Measurements from ENCODE around the gene RAP1GAP2. TPM values are rescaled to one million over a fixed set of nuclear protein-coding genes. Genes with fewer than 3 reads are reported as not detected.
A peak's percentile ranks its signal among the peaks of the same experiment; 100 is the strongest.
"Not testable (repeated sequence)": the region's sequence is repeated elsewhere in the genome, so short reads cannot be mapped to it uniquely, and the experiment has no call there.

RAP1GAP2 gene
- total RNA-seq, 1 donor from 2014 or later = 8.6 TPM

- peak overlapping the region; percentile 59 for H3K4me2 ChIP-seq (ENCODE audit: low read length)
- H3K4me1 ChIP-seq (ENCODE audit: insufficient read depth, low read length) = peaks cover 6% of the 10 kb centered on the region
- no peaks in the 10 kb centered on the region for H3K9me3 ChIP-seq (ENCODE audit: insufficient read depth, low read depth, low read length)
- no peak overlapping the region for H3K4me3 ChIP-seq (ENCODE audit: insufficient read depth, low read depth, low read length)
- no peaks in the 10 kb centered on the region for H3K36me3 ChIP-seq (ENCODE audit: insufficient read depth, low read length)
- TF ChIP-seq CTCF (IDR thresholded peaks at IDR 0.05; ENCODE audit: insufficient read depth, low read depth, low read length) = no peak
- TF ChIP-seq EZH2 (IDR thresholded peaks at IDR 0.05; ENCODE audit: insufficient read depth, low read length) = no peak
- Mint-ChIP-seq H3K27me3 (ENCODE audit: low read depth, unreplicated experiment) (peaks cover 2% of the 10 kb centered on the region), H3K27ac (ENCODE audit: unreplicated experiment) (no peak overlapping the region), H3K4me3 (ENCODE audit: unreplicated experiment) (no peak overlapping the region), H3K4me1 (ENCODE audit: low read depth, unreplicated experiment) (peaks cover 4% of the 10 kb centered on the region), H3K36me3 (ENCODE audit: low read depth, unreplicated experiment) (peaks cover 7% of the 10 kb centered on the region), H3K9me3 (ENCODE audit: unreplicated experiment) (no peaks in the 10 kb centered on the region)
- FAIRE-seq (no peak), DNase-seq (ENCODE audit: low read depth) (peak; percentile 66)
- H3K79me2 ChIP-seq (ENCODE audit: insufficient read depth, low read length) = no peaks in the 10 kb centered on the region
- H3K27ac ChIP-seq (ENCODE audit: low read depth, low read length) = no peak overlapping the region
- no peaks in the 10 kb centered on the region for H3K27me3 ChIP-seq (ENCODE audit: insufficient read depth, low read length)
- H3K9ac ChIP-seq (ENCODE audit: low read length) = no peak overlapping the region
- peak overlapping the region; percentile 51 for H2AFZ ChIP-seq (ENCODE audit: low read depth, low read length)
- no peaks in the 10 kb centered on the region for H4K20me1 ChIP-seq (ENCODE audit: insufficient read depth, low read length)
These were observed 233.9 kb downstream of the RAP1GAP2 start for GRCh38 chr17:3030096-3030495.

GRCh38 chr17:3030852-3031470 is 234.7 kb downstream of the RAP1GAP2 start:
- not testable (repeated sequence) for H3K4me3 Mint-ChIP-seq (ENCODE audit: unreplicated experiment); H3K9ac ChIP-seq (ENCODE audit: low read length); FAIRE-seq; H3K4me3 ChIP-seq (ENCODE audit: insufficient read depth, low read depth, low read length); H3K4me2 ChIP-seq (ENCODE audit: low read length); H3K36me3 ChIP-seq (ENCODE audit: insufficient read depth, low read length); DNase-seq (ENCODE audit: low read depth); H3K27me3 ChIP-seq (ENCODE audit: insufficient read depth, low read length); H3K9me3 ChIP-seq (ENCODE audit: insufficient read depth, low read depth, low read length); H2AFZ ChIP-seq (ENCODE audit: low read depth, low read length); H3K27me3 Mint-ChIP-seq (ENCODE audit: low read depth, unreplicated experiment); H4K20me1 ChIP-seq (ENCODE audit: insufficient read depth, low read length); H3K4me1 Mint-ChIP-seq (ENCODE audit: low read depth, unreplicated experiment); H3K36me3 Mint-ChIP-seq (ENCODE audit: low read depth, unreplicated experiment); H3K9me3 Mint-ChIP-seq (ENCODE audit: unreplicated experiment); H3K79me2 ChIP-seq (ENCODE audit: insufficient read depth, low read length); H3K27ac Mint-ChIP-seq (ENCODE audit: unreplicated experiment); H3K4me1 ChIP-seq (ENCODE audit: insufficient read depth, low read length); H3K27ac ChIP-seq (ENCODE audit: low read depth, low read length)

GRCh38 chr17:3032258-3033247 is 236.3 kb downstream of the RAP1GAP2 start:
- no peak overlapping the region for H3K4me2 ChIP-seq (ENCODE audit: low read length)
- no peaks in the 10 kb centered on the region for H3K9me3 ChIP-seq (ENCODE audit: insufficient read depth, low read depth, low read length)
- H3K9me3 Mint-ChIP-seq (ENCODE audit: unreplicated experiment) = no peaks in the 10 kb centered on the region
- FAIRE-seq (no peak), DNase-seq (ENCODE audit: low read depth) (no peak)
- no peak overlapping the region for H3K4me3 ChIP-seq (ENCODE audit: insufficient read depth, low read depth, low read length)
- peaks cover 8% of the 10 kb centered on the region for H3K36me3 Mint-ChIP-seq (ENCODE audit: low read depth, unreplicated experiment)
- H3K27ac Mint-ChIP-seq (ENCODE audit: unreplicated experiment) = no peak overlapping the region
- H3K27me3 Mint-ChIP-seq (ENCODE audit: low read depth, unreplicated experiment) = peaks cover 4% of the 10 kb centered on the region
- H3K4me1 Mint-ChIP-seq (ENCODE audit: low read depth, unreplicated experiment) = peaks cover 4% of the 10 kb centered on the region
- H3K79me2 ChIP-seq (ENCODE audit: insufficient read depth, low read length) = no peaks in the 10 kb centered on the region
- no peaks in the 10 kb centered on the region for H4K20me1 ChIP-seq (ENCODE audit: insufficient read depth, low read length)
- H3K27me3 ChIP-seq (ENCODE audit: insufficient read depth, low read length) = peaks cover 3% of the 10 kb centered on the region
- H3K4me1 ChIP-seq (ENCODE audit: insufficient read depth, low read length) = peaks cover 6% of the 10 kb centered on the region
- H3K36me3 ChIP-seq (ENCODE audit: insufficient read depth, low read length) = no peaks in the 10 kb centered on the region
- H3K9ac ChIP-seq (ENCODE audit: low read length) = no peak overlapping the region
- H3K27ac ChIP-seq (ENCODE audit: low read depth, low read length) = no peak overlapping the region
- TF ChIP-seq EZH2 (IDR thresholded peaks at IDR 0.05; ENCODE audit: insufficient read depth, low read length) (no peak), CTCF (IDR thresholded peaks at IDR 0.05; ENCODE audit: insufficient read depth, low read depth, low read length) (no peak)
- H2AFZ ChIP-seq (ENCODE audit: low read depth, low read length) = no peak overlapping the region
- no peak overlapping the region for H3K4me3 Mint-ChIP-seq (ENCODE audit: unreplicated experiment)
